Endodermal cell (in vitro differentiated cells): ENCODE measurements around the gene TRAPPC2B. TPM values are rescaled to one million over a fixed set of nuclear protein-coding genes. Genes with fewer than 3 reads are reported as not detected.
A peak's percentile ranks its signal among the peaks of the same experiment; 100 is the strongest.

Source experiments
- DNase-seq: peaks from one replicate; pipeline ENCODE4 v3.0.0-alpha.2; 2017
- H3K27ac ChIP-seq: 2 replicates; pipeline ENCODE4 v1.5.1; 2013; ENCODE audit warnings: mild to moderate bottlenecking, low read depth, low read length, moderate library complexity
- H3K27me3 ChIP-seq: 2 replicates; pipeline ENCODE4 v1.6.1; 2013; ENCODE audit warnings: mild to moderate bottlenecking, low read length, moderate library complexity; ENCODE audit not compliant: insufficient read depth, control insufficient read depth, poor library complexity, severe bottlenecking
- H3K36me3 ChIP-seq: 2 replicates; pipeline ENCODE4 v1.7.0; 2013; ENCODE audit warnings: mild to moderate bottlenecking, low read length, moderate library complexity; ENCODE audit not compliant: control insufficient read depth, insufficient read depth
- H3K4me1 ChIP-seq: one replicate; pipeline ENCODE4 v1.7.0; 2013; ENCODE audit warnings: low read length; ENCODE audit not compliant: control insufficient read depth, insufficient read depth
- H3K4me3 ChIP-seq: 2 replicates; pipeline ENCODE4 v1.5.1; 2013; ENCODE audit warnings: mild to moderate bottlenecking, low read length, moderate library complexity
- H3K9ac ChIP-seq: 2 replicates; pipeline ENCODE4 v1.6.1; 2013; ENCODE audit warnings: mild to moderate bottlenecking, low read length, moderate library complexity; ENCODE audit not compliant: poor library complexity, severe bottlenecking; ENCODE audit errors: extremely low read depth
- H3K9me3 ChIP-seq: 2 replicates; pipeline ENCODE4 v1.6.1; 2013; ENCODE audit warnings: mild to moderate bottlenecking, low read length, moderate library complexity; ENCODE audit not compliant: control insufficient read depth
- H3K27ac Mint-ChIP-seq: 2 replicates; pipeline ENCODE4 v1.8.0; 2020; ENCODE audit warnings: mixed read lengths
- H3K27me3 Mint-ChIP-seq: 2 replicates; pipeline ENCODE4 v1.8.0; 2021; ENCODE audit warnings: mild to moderate bottlenecking, mixed read lengths; ENCODE audit not compliant: insufficient read depth
- H3K36me3 Mint-ChIP-seq: 2 replicates; pipeline ENCODE4 v1.8.0; 2020; ENCODE audit warnings: low read depth, mixed read lengths
- H3K4me1 Mint-ChIP-seq: 2 replicates; pipeline ENCODE4 v1.8.0; 2020; ENCODE audit warnings: mixed read lengths
- H3K4me3 Mint-ChIP-seq: 2 replicates; pipeline ENCODE4 v1.8.0; 2020; ENCODE audit warnings: mild to moderate bottlenecking, moderate library complexity, mixed read lengths
- H3K9me3 Mint-ChIP-seq: 2 replicates; pipeline ENCODE4 v1.8.0; 2020; ENCODE audit warnings: mild to moderate bottlenecking, mixed read lengths
- WGBS, 2 experiments: methylation state at CpG; one replicate each; pipeline versions ENCODE4 v1.1.5 to v1.1.7; 2013; ENCODE audit warnings: missing lambda C conversion rate in 2 of 2, mixed read lengths in 1 of 2; ENCODE audit not compliant: insufficient coverage in 1 of 2, insufficient read length in 1 of 2; 5-methylcytosine and 5-hydroxymethylcytosine counted together
- long read RNA-seq, 4 experiments: library from polyadenylated mRNA in 2 of 4; library from RNA in 1 of 4; library from capped mRNA in 1 of 4; stranded (forward) in 3 of 4; unstranded in 1 of 4; transcript quantifications; one replicate each; pipeline ENCODE4 v2.0.0, GENCODE V29; 2020 to 2021; ENCODE audit warnings: inconsistent platforms in 1 of 4
- polyA plus RNA-seq, 2 experiments: library from polyadenylated mRNA; stranded (reverse); fragments of 50-300 nt; gene quantifications; one replicate each; pipeline ENCODE4 v1.2.3, GENCODE V29; 2013
- total RNA-seq, 2 donors: library from RNA; stranded (reverse); fragmentation: NEBNext Ultra II Directional in 1 of 2; extraction: Animal tissue kit (Norgen Biotek cat#: 25700) in 1 of 2; gene quantifications; 2 replicates in 1 of 2; 3 replicates in 1 of 2; pipeline ENCODE4 v1.2.1, GENCODE V29; 2021
- TF ChIP-seq, protein P1 (sequence below): fragments of 200-600 bp; sonication (generic); conservative IDR thresholded peaks from 2 replicates; pipeline ENCODE4 v1.5.0; 2021; ENCODE audit warnings: antibody characterized with exemption, mild to moderate bottlenecking

TRAPPC2B gene
- total RNA-seq = 1 to 10 TPM; 9.2 to 9.5 TPM
- 19.2 TPM for polyA plus RNA-seq (2013, experiment 1 of 2)
- polyA plus RNA-seq (2013, experiment 2 of 2) = 20.4 TPM
- long read RNA-seq, experiment 1, transcript TRAPPC2B-201 (2 exons, 732 nt) = major isoform, 8 of 9 reads
- long read RNA-seq, experiment 1, partial matches to known transcripts = 0 of 9 reads
- long read RNA-seq, experiment 1, other reads (novel, unspliced or antisense) = 0 of 9 reads
- long read RNA-seq, experiment 2, transcript TRAPPC2B-201 (2 exons, 732 nt) = major isoform, 12 of 12 reads
- long read RNA-seq, experiment 2, partial matches to known transcripts = 0 of 12 reads
- long read RNA-seq, experiment 2, other reads (novel, unspliced or antisense) = 0 of 12 reads
- long read RNA-seq, experiment 3, transcript TRAPPC2B-201 (2 exons, 732 nt) = major isoform, 7 of 7 reads
- long read RNA-seq, experiment 3, partial matches to known transcripts = 0 of 7 reads
- long read RNA-seq, experiment 3, other reads (novel, unspliced or antisense) = 0 of 7 reads
- long read RNA-seq, experiment 4 = 0 reads

DNA sequence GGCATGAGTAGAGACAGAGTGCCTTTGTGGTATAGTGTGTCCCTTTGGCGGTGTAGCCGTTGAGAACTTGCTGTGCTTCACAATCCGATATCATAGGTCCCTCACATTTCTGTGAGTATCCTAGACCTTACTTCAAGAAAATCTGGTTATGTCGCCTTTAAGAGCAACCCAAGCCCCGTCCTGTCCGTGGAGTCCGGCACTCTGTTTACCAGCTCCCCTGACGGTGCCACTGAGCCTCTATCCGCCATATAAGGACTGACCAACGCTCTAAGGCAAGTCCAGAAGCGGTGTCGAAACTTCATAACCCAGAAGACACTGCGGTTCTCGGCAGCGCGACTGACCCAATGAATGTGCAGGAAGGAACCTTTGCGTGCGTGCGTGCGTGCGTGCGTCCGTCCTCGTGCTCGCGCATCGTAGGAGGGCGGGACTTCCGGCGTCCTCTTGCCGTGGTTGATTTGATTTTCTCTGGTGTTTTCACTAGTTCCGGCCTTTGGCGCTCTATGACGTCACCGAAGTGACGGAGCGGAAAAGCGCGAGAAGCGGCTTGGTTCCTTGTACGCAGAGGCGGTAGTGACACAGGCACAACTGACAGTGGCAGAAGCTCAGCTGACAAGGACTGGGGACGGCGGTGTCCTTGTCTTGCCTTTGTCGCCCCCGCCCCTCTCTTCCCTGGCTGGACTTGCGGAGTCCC, at the start of gene TRAPPC2B, which contains the start of gene ZNF547:
Gene TRAPPC2B (plus strand): TSS at position 555 of the 691 bp plus-strand sequence. CDS start 1,283 bp downstream, outside the sequence.
Gene ZNF547 (plus strand): TSS at position 555 of the 691 bp plus-strand sequence. CDS start 5,005 bp downstream, outside the sequence.
- 3 to 4% methylated on average over 41 to 47 of the region's 47 CpGs for WGBS, 2 experiments
- peak within 1 kb of the TSS; percentile 89 for H3K4me3 ChIP-seq
- H3K36me3 Mint-ChIP-seq = peaks cover 23% of the 10 kb centered on the region

DNA sequence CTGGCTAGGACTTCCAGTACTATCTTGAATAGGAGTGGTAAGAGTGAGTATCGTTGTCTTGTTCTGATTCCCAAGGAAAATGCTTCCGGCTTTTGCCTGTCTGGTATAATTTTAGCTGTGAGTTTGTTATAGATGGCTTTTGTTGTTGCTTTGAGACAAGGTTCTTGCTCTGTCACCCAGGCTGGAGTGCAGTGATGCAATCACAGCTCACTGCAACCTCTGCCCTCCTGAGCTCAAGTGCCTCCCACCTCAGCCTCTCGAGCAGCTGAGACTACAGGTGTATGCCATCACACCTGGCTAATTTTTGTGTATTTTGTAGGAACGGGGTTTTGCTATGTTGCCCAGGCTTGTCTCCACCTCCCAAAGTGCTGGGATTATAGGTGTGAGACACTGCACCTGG, 49.2 kb upstream of the TRAPPC2B start:
- H3K4me1 Mint-ChIP-seq = no peaks in the 10 kb centered on the region
- TF ChIP-seq, protein P1, sequence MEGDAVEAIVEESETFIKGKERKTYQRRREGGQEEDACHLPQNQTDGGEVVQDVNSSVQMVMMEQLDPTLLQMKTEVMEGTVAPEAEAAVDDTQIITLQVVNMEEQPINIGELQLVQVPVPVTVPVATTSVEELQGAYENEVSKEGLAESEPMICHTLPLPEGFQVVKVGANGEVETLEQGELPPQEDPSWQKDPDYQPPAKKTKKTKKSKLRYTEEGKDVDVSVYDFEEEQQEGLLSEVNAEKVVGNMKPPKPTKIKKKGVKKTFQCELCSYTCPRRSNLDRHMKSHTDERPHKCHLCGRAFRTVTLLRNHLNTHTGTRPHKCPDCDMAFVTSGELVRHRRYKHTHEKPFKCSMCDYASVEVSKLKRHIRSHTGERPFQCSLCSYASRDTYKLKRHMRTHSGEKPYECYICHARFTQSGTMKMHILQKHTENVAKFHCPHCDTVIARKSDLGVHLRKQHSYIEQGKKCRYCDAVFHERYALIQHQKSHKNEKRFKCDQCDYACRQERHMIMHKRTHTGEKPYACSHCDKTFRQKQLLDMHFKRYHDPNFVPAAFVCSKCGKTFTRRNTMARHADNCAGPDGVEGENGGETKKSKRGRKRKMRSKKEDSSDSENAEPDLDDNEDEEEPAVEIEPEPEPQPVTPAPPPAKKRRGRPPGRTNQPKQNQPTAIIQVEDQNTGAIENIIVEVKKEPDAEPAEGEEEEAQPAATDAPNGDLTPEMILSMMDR = no peak
- H3K9me3 Mint-ChIP-seq = peaks cover 7% of the 10 kb centered on the region
- Histone ChIP-seq H3K9me3 (no peaks in the 10 kb centered on the region), H3K27me3 (peaks cover 70% of the 10 kb centered on the region), H3K9ac (no peak overlapping the region), H3K4me1 (no peaks in the 10 kb centered on the region), H3K36me3 (no peaks in the 10 kb centered on the region), H3K27ac (no peak overlapping the region), H3K4me3 (no peak overlapping the region)
- H3K27me3 Mint-ChIP-seq = peaks cover 75% of the 10 kb centered on the region
- no peak for DNase-seq
- H3K36me3 Mint-ChIP-seq = no peaks in the 10 kb centered on the region
- WGBS, 2 experiments = 76 to 84% methylated on average over 4 of the region's 4 CpGs
- H3K4me3 Mint-ChIP-seq = no peak overlapping the region
- no peak overlapping the region for H3K27ac Mint-ChIP-seq

More for the DNA sequence above, at the start of gene TRAPPC2B, which contains the start of gene ZNF547:
- peak within 1 kb of the TSS; percentile 80 for H3K27ac ChIP-seq
- no peaks in the 10 kb centered on the region for H3K4me1 ChIP-seq
- H3K4me1 Mint-ChIP-seq = peaks cover 8% of the 10 kb centered on the region
- H3K9me3 ChIP-seq = no peaks in the 10 kb centered on the region
- peak; percentile 100 for DNase-seq
- peak within 1 kb of the TSS; percentile 81 for H3K4me3 Mint-ChIP-seq
- no peaks in the 10 kb centered on the region for H3K9me3 Mint-ChIP-seq
- no peaks in the 10 kb centered on the region for H3K27me3 Mint-ChIP-seq
- TF ChIP-seq, protein P1 = no peak
- peaks cover 15% of the 10 kb centered on the region for H3K36me3 ChIP-seq
- peak within 1 kb of the TSS; percentile 96 for H3K27ac Mint-ChIP-seq
- H3K9ac ChIP-seq = peak within 1 kb of the TSS; percentile 70
- no peaks in the 10 kb centered on the region for H3K27me3 ChIP-seq

DNA sequence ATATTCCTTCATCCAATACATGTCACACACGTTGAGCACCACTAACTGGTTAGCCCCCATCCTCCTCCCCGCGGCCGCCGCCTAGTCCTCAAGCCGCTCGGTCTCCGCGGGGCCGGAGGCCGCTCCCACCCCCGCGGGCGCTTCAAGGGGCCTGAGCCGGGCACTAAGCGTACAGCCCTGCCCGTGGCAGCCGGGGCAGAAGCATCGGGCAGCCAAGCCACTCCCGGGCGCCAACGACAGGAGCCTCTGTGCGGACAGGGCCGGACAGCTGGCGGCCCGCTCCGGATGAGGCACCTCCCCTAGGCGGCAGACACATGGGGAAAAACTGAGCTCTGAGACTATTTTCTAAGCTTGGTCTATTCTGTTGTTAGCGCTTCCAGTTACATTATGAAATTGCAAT, 45.8 kb upstream of the TRAPPC2B start:
- DNase-seq = peak; percentile 63
- Mint-ChIP-seq H3K4me1 (peaks cover 10% of the 10 kb centered on the region), H3K4me3 (no peak overlapping the region), H3K27me3 (peaks cover 59% of the 10 kb centered on the region), H3K27ac (no peak overlapping the region), H3K36me3 (no peaks in the 10 kb centered on the region), H3K9me3 (no peaks in the 10 kb centered on the region)
- no peak overlapping the region for H3K9ac ChIP-seq
- 36 to 57% methylated on average over 13 to 29 of the region's 29 CpGs for WGBS, 2 experiments
- no peaks in the 10 kb centered on the region for H3K9me3 ChIP-seq
- TF ChIP-seq, protein P1 = no peak
- H3K27ac ChIP-seq = no peak overlapping the region
- H3K36me3 ChIP-seq = no peaks in the 10 kb centered on the region
- H3K4me1 ChIP-seq = peaks cover 2% of the 10 kb centered on the region
- H3K27me3 ChIP-seq = peaks cover 58% of the 10 kb centered on the region
- no peak overlapping the region for H3K4me3 ChIP-seq
